OCI-LY7 (cell line): Measurements from ENCODE around the gene PEX5L. TPM values are rescaled to one million over a fixed set of nuclear protein-coding genes. Genes with fewer than 3 reads are reported as not detected.

ENCODE experiments used
- BruUV-seq: library from RNA; stranded (reverse); fragments of 400-500 nt; replicated peaks from 2 replicates; lab custom pipeline; 2021; lab: Mats Ljungman, UMichigan
- CTCF ChIA-PET: fragments of 300-600 bp; sonication (Branson Sonifier 250); formaldehyde crosslinking; loops from one replicate; lab custom pipeline; 2022; ENCODE audit warnings: antibody characterized with exemption; ENCODE audit not compliant: unreplicated experiment; lab: Charles Lee
- POLR2A ChIA-PET: fragments of 300-600 bp; sonication (Branson Sonifier 250); formaldehyde crosslinking; loops from one replicate; lab custom pipeline; 2022; ENCODE audit warnings: antibody characterized with exemption; lab: Charles Lee
- DNase-seq: peaks from one replicate; pipeline ENCODE4 v3.0.0-alpha.2; 2015; ENCODE audit warnings: low spot score
- H2AFZ ChIP-seq: fragments of 200-600 bp; sonication (generic), shearing (Covaris generic); 2 replicates; pipeline ENCODE4 v1.6.1; 2014; ENCODE audit warnings: mild to moderate bottlenecking, antibody characterized with exemption, low read length, moderate library complexity
- H3K27ac ChIP-seq: fragments of 200-600 bp; sonication (generic); 2 replicates; pipeline ENCODE4 v1.5.1; 2014; ENCODE audit warnings: mixed run types, low read depth, mild to moderate bottlenecking, moderate library complexity, low read length, inconsistent platforms; ENCODE audit not compliant: poor library complexity, severe bottlenecking
- H3K36me3 ChIP-seq: fragments of 200-600 bp; sonication (generic); 2 replicates; pipeline ENCODE4 v1.6.1; 2014; ENCODE audit warnings: mild to moderate bottlenecking, antibody characterized with exemption, low read length, moderate library complexity, mixed read lengths; ENCODE audit not compliant: insufficient read depth
- H3K4me1 ChIP-seq: fragments of 200-600 bp; sonication (generic); 2 replicates; pipeline ENCODE4 v1.5.1; 2014; ENCODE audit warnings: mild to moderate bottlenecking, low read length; ENCODE audit not compliant: insufficient read depth, poor library complexity, severe bottlenecking
- H3K4me2 ChIP-seq: fragments of 200-600 bp; sonication (generic); 2 replicates; pipeline ENCODE4 v1.6.1; 2014; ENCODE audit warnings: mild to moderate bottlenecking, low read length
- H3K4me3 ChIP-seq: fragments of 200-600 bp; sonication (generic); 2 replicates; pipeline ENCODE4 v1.5.1; 2014; ENCODE audit warnings: mild to moderate bottlenecking, low read depth, low read length; ENCODE audit not compliant: poor library complexity, severe bottlenecking
- H3K79me2 ChIP-seq: fragments of 200-600 bp; sonication (generic); 2 replicates; pipeline ENCODE4 v1.6.1; 2016; ENCODE audit warnings: low read depth, mild to moderate bottlenecking, low read length, moderate library complexity, mixed read lengths; ENCODE audit not compliant: insufficient read depth
- H3K9me2 ChIP-seq: fragments of 200-600 bp; sonication (generic); 2 replicates; pipeline ENCODE4 v1.6.1; 2016; ENCODE audit warnings: mild to moderate bottlenecking, low read length, mixed read lengths; ENCODE audit not compliant: insufficient read depth
- H3K9me3 ChIP-seq: fragments of 200-600 bp; sonication (generic); 2 replicates; pipeline ENCODE4 v1.6.1; 2014; ENCODE audit warnings: mild to moderate bottlenecking, mixed run types, low read length, mixed read lengths
- H4K20me1 ChIP-seq: fragments of 200-600 bp; sonication (generic); 2 replicates; pipeline ENCODE4 v1.6.1; 2014; ENCODE audit warnings: mild to moderate bottlenecking, antibody characterized with exemption, low read length, moderate library complexity, mixed read lengths; ENCODE audit not compliant: insufficient read depth
- EZH2phosphoT487 ChIP-seq: fragments of 200-600 bp; sonication (generic); IDR thresholded peaks from 2 replicates; pipeline ENCODE4 v1.6.1; 2018; ENCODE audit warnings: low read depth, borderline replicate concordance, mild to moderate bottlenecking, mixed run types, antibody characterized with exemption, low read length, moderate library complexity, mixed read lengths
- intact Hi-C: fragments of 100-400 bp; cut with micrococcal nuclease; formaldehyde crosslinking; loops from one replicate; pipeline ENCODE4 v1.10.0; 2022; ENCODE audit not compliant: unreplicated experiment
- total RNA-seq, 2 experiments: library from RNA; depleted of rRNA in 1 of 2; stranded (reverse); fragments of >200 nt in 1 of 2; shearing (Covaris generic) in 1 of 2; gene quantifications; 2 replicates each; pipeline ENCODE4 v1.2.3, GENCODE V29; 2014 to 2022
- TF ChIP-seq, protein P1 (sequence below): fragments of 200-600 bp; sonication (generic); conservative IDR thresholded peaks from 2 replicates; pipeline ENCODE4 v1.5.1; 2014; ENCODE audit warnings: mild to moderate bottlenecking, antibody characterized with exemption, low read length, moderate library complexity, mixed read lengths

Gene PEX5L
- total RNA-seq, 2 experiments from 2014 or later: not detected

DNA sequence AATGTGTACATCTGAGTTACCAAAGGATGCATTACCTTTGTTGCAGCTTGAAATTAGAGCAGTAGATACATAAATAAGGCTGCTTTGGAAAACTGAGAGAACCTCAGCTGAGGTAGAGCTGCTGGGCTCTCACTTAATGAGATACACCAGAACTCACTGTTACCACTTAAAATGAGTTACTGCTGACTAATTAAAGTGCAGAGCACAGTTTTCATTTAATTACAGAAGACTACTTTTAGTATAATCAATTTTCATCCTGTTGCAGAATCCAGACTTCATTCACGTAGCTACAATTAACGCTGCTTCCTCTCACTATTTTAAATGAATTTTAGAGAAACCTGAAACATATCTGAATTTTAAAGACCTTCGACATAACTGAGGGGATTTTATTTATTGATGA is 214.4 kb downstream of the PEX5L start:
- no peaks in the 10 kb centered on the region for H3K9me3 ChIP-seq
- intact Hi-C loops: no loop called here
- no TSS peak for BruUV-seq
- DNase-seq: no peak
- no peak overlapping the region for H3K4me2 ChIP-seq
- no peak overlapping the region for H2AFZ ChIP-seq
- no peak overlapping the region for H3K4me3 ChIP-seq
- no peak overlapping the region for H3K27ac ChIP-seq
- no peaks in the 10 kb centered on the region for H4K20me1 ChIP-seq
- CTCF ChIA-PET: no interaction called here
- POLR2A ChIA-PET: interaction anchor here (0.6 to 1.4 kb wide), 5 partner anchors 10 to 414 kb away, joined by 3 to 4 read pairs (median 3); no protein-coding TSS in a partner anchor
- no peak for TF ChIP-seq EZH2phosphoT487
- TF ChIP-seq, protein P1, sequence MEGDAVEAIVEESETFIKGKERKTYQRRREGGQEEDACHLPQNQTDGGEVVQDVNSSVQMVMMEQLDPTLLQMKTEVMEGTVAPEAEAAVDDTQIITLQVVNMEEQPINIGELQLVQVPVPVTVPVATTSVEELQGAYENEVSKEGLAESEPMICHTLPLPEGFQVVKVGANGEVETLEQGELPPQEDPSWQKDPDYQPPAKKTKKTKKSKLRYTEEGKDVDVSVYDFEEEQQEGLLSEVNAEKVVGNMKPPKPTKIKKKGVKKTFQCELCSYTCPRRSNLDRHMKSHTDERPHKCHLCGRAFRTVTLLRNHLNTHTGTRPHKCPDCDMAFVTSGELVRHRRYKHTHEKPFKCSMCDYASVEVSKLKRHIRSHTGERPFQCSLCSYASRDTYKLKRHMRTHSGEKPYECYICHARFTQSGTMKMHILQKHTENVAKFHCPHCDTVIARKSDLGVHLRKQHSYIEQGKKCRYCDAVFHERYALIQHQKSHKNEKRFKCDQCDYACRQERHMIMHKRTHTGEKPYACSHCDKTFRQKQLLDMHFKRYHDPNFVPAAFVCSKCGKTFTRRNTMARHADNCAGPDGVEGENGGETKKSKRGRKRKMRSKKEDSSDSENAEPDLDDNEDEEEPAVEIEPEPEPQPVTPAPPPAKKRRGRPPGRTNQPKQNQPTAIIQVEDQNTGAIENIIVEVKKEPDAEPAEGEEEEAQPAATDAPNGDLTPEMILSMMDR: no peak
- no peaks in the 10 kb centered on the region for H3K9me2 ChIP-seq
- no peaks in the 10 kb centered on the region for H3K4me1 ChIP-seq
- no peaks in the 10 kb centered on the region for H3K79me2 ChIP-seq
- H3K36me3 ChIP-seq: no peaks in the 10 kb centered on the region

DNA sequence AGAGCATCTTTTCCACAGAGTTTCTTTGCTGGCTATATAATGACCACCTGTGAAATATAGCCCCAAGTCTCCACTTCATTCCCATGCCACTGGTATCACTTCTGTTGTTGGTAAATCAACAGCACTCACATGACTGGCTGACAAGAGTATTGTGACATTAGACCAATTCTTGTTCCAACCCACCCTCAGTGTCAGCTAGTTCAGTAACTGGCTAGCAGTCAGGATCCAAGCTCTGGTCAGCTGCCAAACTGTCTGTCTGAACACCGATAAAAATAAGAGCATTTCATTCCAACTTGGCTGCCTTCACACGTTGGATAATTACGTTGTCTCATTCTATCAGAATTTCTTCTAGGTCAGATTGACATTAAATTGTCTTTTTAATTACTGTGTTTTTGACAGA is 217.4 kb downstream of the PEX5L start:
- TF ChIP-seq, protein P1: no peak
- Histone ChIP-seq H3K9me3 (no peaks in the 10 kb centered on the region), H3K36me3 (no peaks in the 10 kb centered on the region), H3K27ac (no peak overlapping the region), H3K4me3 (no peak overlapping the region), H3K9me2 (no peaks in the 10 kb centered on the region), H3K4me2 (no peak overlapping the region), H2AFZ (no peak overlapping the region), H3K4me1 (no peaks in the 10 kb centered on the region), H3K79me2 (no peaks in the 10 kb centered on the region), H4K20me1 (no peaks in the 10 kb centered on the region)
- BruUV-seq: no TSS peak
- CTCF ChIA-PET: no interaction called here
- intact Hi-C loops: no loop called here
- POLR2A ChIA-PET: no interaction called here
- no peak for DNase-seq

DNA sequence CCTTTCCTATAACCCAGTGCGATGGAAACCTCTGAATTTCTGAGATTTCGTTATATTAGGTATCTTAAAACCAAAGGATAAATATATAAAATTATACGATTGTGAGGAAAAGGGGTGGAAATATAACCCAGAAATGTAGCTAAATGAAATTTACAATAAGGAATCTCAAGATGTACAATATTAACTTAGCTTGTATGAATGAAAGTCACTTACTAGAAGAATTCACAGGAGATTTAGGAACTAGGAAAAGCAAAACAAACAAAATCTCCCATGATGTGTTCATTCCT is 224.7 kb downstream of the PEX5L start:
- Histone ChIP-seq H3K9me3 (no peaks in the 10 kb centered on the region), H3K4me2 (0 out of 2 replicates have a peak overlapping the region, but pooled peaks have one; percentile 28), H3K79me2 (no peaks in the 10 kb centered on the region), H3K4me1 (peaks cover 5% of the 10 kb centered on the region), H3K4me3 (no peak overlapping the region), H4K20me1 (no peaks in the 10 kb centered on the region), H3K27ac (no peak overlapping the region), H2AFZ (peak overlapping the region; percentile 84; the same call in 1 of the 2 replicates), H3K36me3 (no peaks in the 10 kb centered on the region), H3K9me2 (no peaks in the 10 kb centered on the region)
- no TSS peak for BruUV-seq
- intact Hi-C loops: loop anchor here (5.0 kb wide), 2 partner anchors 110 to 790 kb away; partner anchors contain the start of gene TTC14
- DNase-seq: no peak
- TF ChIP-seq, protein P1: no peak
- no peak for TF ChIP-seq EZH2phosphoT487
- ChIA-PET CTCF (interaction anchor here (1.3 to 1.4 kb wide), 2 partner anchors 149 to 273 kb away, joined by 4 read pairs; no protein-coding TSS in a partner anchor), POLR2A (interaction anchor here (0.7 to 1.4 kb wide), 7 partner anchors 9 to 303 kb away, joined by 3 to 4 read pairs (median 3); no protein-coding TSS in a partner anchor)
